HEK293 (cell line): ENCODE results near the gene CNGB1.

ENCODE experiments used
- CTCF ChIA-PET: fragments of 350-600 bp; formaldehyde crosslinking; extraction: SDS; loops from one replicate; lab custom pipeline; 2021; ENCODE audit warnings: antibody characterized with exemption; lab: Yijun Ruan, JAX
- POLR2A ChIA-PET: fragments of 300-600 bp; formaldehyde crosslinking; extraction: SDS; loops from one replicate; lab custom pipeline; 2020; ENCODE audit warnings: antibody characterized with exemption, inconsistent platforms; lab: Yijun Ruan, JAX
- H3K27ac ChIP-seq: fragments of 200-500 bp; sonication (Bioruptor generic); 2 replicates; pipeline ENCODE4 v1.5.1; 2014; ENCODE audit warnings: low read depth, low read length, control low read depth, inconsistent platforms; ENCODE audit errors: extremely low read depth
- H3K36me3 ChIP-seq, 2 experiments: fragments of 200-500 bp in 1 of 2; sonication (Bioruptor generic) in 1 of 2; 1 replicate in 1 of 2; 2 replicates in 1 of 2; pipeline ENCODE4 v1.5.1; 2014 to 2017; ENCODE audit warnings: inconsistent platforms in 2 of 2, low read length in 2 of 2; ENCODE audit not compliant: control insufficient read depth in 2 of 2, insufficient read depth in 1 of 2
- H3K4me1 ChIP-seq: fragments of 200-500 bp; sonication (Bioruptor generic); 2 replicates; pipeline ENCODE4 v1.5.1; 2014; ENCODE audit warnings: mild to moderate bottlenecking, low read length, inconsistent platforms; ENCODE audit not compliant: control insufficient read depth, insufficient read depth
- H3K4me3 ChIP-seq: 2 replicates; pipeline ENCODE4 v1.5.1; 2011; ENCODE audit warnings: low read depth, mild to moderate bottlenecking, control low read depth, low read length, moderate library complexity
- H3K9me3 ChIP-seq: fragments of 200-500 bp; sonication (Bioruptor generic); 2 replicates; pipeline ENCODE4 v1.5.1; 2014; ENCODE audit warnings: low read depth, low read length, inconsistent platforms; ENCODE audit not compliant: control insufficient read depth, insufficient read depth
- HOXD13 ChIP-seq: sonication (generic); formaldehyde crosslinking; IDR thresholded peaks from 2 replicates; pipeline ENCODE4 v1.8.0; 2022; ENCODE audit warnings: missing genetic modification reagents, borderline replicate concordance
- MZF1 ChIP-seq: fragments of 450-650 bp; formaldehyde crosslinking; IDR thresholded peaks from 2 replicates; pipeline ENCODE4 v1.5.1; 2017; ENCODE audit warnings: missing biosample characterization, missing genetic modification characterization, borderline replicate concordance
- RBAK ChIP-seq: fragments of 450-650 bp; formaldehyde crosslinking; IDR thresholded peaks from 2 replicates; pipeline ENCODE4 v1.5.1; 2016; ENCODE audit warnings: missing biosample characterization, missing genetic modification characterization
- SCRT1 ChIP-seq: fragments of 450-650 bp; formaldehyde crosslinking; IDR thresholded peaks from 2 replicates; pipeline ENCODE4 v1.5.1; 2016; ENCODE audit warnings: missing biosample characterization, missing genetic modification characterization, borderline replicate concordance
- SP3 ChIP-seq: fragments of 450-650 bp; formaldehyde crosslinking; IDR thresholded peaks from 2 replicates; pipeline ENCODE4 v1.5.1; 2016; ENCODE audit warnings: missing biosample characterization, missing genetic modification characterization
- SP7 ChIP-seq: fragments of 450-650 bp; formaldehyde crosslinking; IDR thresholded peaks from 2 replicates; pipeline ENCODE4 v1.5.1; 2016; ENCODE audit warnings: missing biosample characterization, missing genetic modification characterization
- WT1 ChIP-seq: fragments of 450-650 bp; formaldehyde crosslinking; IDR thresholded peaks from 2 replicates; pipeline ENCODE4 v1.5.1; 2016; ENCODE audit warnings: missing biosample characterization, missing genetic modification characterization
- YY2 ChIP-seq: fragments of 450-650 bp; formaldehyde crosslinking; IDR thresholded peaks from 2 replicates; pipeline ENCODE4 v1.5.1; 2016; ENCODE audit warnings: missing biosample characterization, missing genetic modification characterization
- ZNF211 ChIP-seq: fragments of 450-650 bp; formaldehyde crosslinking; IDR thresholded peaks from 2 replicates; pipeline ENCODE4 v1.5.1; 2016; ENCODE audit warnings: low read depth, missing biosample characterization, missing genetic modification characterization
- ZNF239 ChIP-seq: fragments of 450-650 bp; formaldehyde crosslinking; IDR thresholded peaks from 2 replicates; pipeline ENCODE4 v1.5.1; 2016; ENCODE audit warnings: missing biosample characterization, missing genetic modification characterization
- ZNF248 ChIP-seq: fragments of 450-650 bp; formaldehyde crosslinking; IDR thresholded peaks from 2 replicates; pipeline ENCODE4 v1.5.1; 2017; ENCODE audit warnings: missing biosample characterization, missing genetic modification characterization
- ZNF335 ChIP-seq: fragments of 450-650 bp; formaldehyde crosslinking; conservative IDR thresholded peaks from 2 replicates; pipeline ENCODE4 v1.5.1; 2016; ENCODE audit warnings: missing biosample characterization, missing genetic modification characterization
- ZNF404 ChIP-seq: fragments of 450-650 bp; formaldehyde crosslinking; IDR thresholded peaks from 2 replicates; pipeline ENCODE4 v1.5.1; 2017; ENCODE audit warnings: missing biosample characterization, missing genetic modification characterization
- ZNF544 ChIP-seq: fragments of 450-650 bp; formaldehyde crosslinking; IDR thresholded peaks from 2 replicates; pipeline ENCODE4 v1.5.0; 2017; ENCODE audit warnings: missing biosample characterization, missing genetic modification characterization
- ZNF548 ChIP-seq: fragments of 450-650 bp; formaldehyde crosslinking; IDR thresholded peaks from 2 replicates; pipeline ENCODE4 v1.5.1; 2016; ENCODE audit warnings: missing biosample characterization, missing genetic modification characterization
- ZNF561 ChIP-seq: fragments of 450-650 bp; IDR thresholded peaks from 2 replicates; pipeline ENCODE4 v1.5.1; 2018; ENCODE audit warnings: missing biosample characterization, missing genetic modification characterization, borderline replicate concordance
- ZNF677 ChIP-seq: fragments of 450-650 bp; IDR thresholded peaks from 2 replicates; pipeline ENCODE4 v1.5.0; 2018; ENCODE audit warnings: missing biosample characterization, mild to moderate bottlenecking, missing genetic modification characterization, moderate library complexity
- ZNF792 ChIP-seq: fragments of 450-650 bp; formaldehyde crosslinking; IDR thresholded peaks from 2 replicates; pipeline ENCODE4 v1.5.1; 2016; ENCODE audit warnings: missing biosample characterization, missing genetic modification characterization
- ZXDB ChIP-seq: fragments of 450-650 bp; formaldehyde crosslinking; IDR thresholded peaks from 2 replicates; pipeline ENCODE4 v1.5.1; 2016; ENCODE audit warnings: missing biosample characterization, missing genetic modification characterization
- TF ChIP-seq, protein P1 (sequence below): fragments of 450-650 bp; formaldehyde crosslinking; IDR thresholded peaks from 2 replicates; pipeline ENCODE4 v1.5.1; 2016; ENCODE audit warnings: missing biosample characterization, missing genetic modification characterization
- TF ChIP-seq, protein P2 (sequence below): fragments of 450-650 bp; formaldehyde crosslinking; conservative IDR thresholded peaks from 2 replicates; pipeline ENCODE4 v1.5.1; 2016; ENCODE audit warnings: low read depth, missing biosample characterization, missing genetic modification characterization
- TF ChIP-seq, protein P3 (sequence below): fragments of 450-650 bp; formaldehyde crosslinking; IDR thresholded peaks from 2 replicates; pipeline ENCODE4 v1.5.1; 2017; ENCODE audit warnings: missing biosample characterization, missing genetic modification characterization

CNGB1 gene

DNA sequence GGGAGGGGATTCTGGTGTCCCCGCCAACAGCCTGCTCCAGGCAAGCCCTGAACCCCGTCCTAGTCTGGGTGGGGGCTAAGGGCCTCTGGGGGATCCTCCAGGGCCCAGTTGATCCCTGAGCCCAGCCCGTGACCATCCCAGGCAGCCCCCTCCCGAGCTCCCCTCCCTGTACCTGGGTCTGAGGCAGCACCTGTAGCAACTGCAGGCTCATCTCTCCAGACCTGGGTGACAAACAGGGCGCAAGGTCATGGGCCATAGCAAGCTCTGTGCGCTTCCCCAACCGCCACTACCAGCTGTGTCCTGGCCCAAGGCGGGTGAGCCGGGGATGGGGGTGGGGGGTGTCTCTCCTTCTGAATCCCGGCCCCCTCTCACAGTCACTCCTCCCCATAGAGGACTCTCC, 10.6 kb downstream of the CNGB1 start:
- H3K36me3 ChIP-seq = no peaks in the 10 kb centered on the region
- H3K4me1 ChIP-seq = no peaks in the 10 kb centered on the region
- POLR2A ChIA-PET = no interaction called here
- CTCF ChIA-PET = no interaction called here
- H3K27ac ChIP-seq = no peak overlapping the region
- H3K4me3 ChIP-seq = no peak overlapping the region
- no peaks in the 10 kb centered on the region for H3K9me3 ChIP-seq
- TF ChIP-seq ZNF544 (tag by site-specific recombination) = no peak
- no peak for TF ChIP-seq ZXDB (tag by site-specific recombination)
- TF ChIP-seq, protein P1, sequence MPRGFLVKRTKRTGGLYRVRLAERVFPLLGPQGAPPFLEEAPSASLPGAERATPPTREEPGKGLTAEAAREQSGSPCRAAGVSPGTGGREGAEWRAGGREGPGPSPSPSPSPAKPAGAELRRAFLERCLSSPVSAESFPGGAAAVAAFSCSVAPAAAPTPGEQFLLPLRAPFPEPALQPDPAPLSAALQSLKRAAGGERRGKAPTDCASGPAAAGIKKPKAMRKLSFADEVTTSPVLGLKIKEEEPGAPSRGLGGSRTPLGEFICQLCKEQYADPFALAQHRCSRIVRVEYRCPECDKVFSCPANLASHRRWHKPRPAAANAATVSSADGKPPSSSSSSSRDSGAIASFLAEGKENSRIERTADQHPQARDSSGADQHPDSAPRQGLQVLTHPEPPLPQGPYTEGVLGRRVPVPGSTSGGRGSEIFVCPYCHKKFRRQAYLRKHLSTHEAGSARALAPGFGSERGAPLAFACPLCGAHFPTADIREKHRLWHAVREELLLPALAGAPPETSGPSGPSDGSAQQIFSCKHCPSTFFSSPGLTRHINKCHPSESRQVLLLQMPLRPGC (tag by site-specific recombination) = no peak
- TF ChIP-seq ZNF548 (tag by site-specific recombination) = no peak
- TF ChIP-seq ZNF211 = no peak
- no peak for TF ChIP-seq SP3
- no peak for TF ChIP-seq ZNF404 (tag by site-specific recombination)
- no peak for TF ChIP-seq ZNF248 (tag by site-specific recombination)
- TF ChIP-seq ZNF561 = no peak
- TF ChIP-seq, protein P2, sequence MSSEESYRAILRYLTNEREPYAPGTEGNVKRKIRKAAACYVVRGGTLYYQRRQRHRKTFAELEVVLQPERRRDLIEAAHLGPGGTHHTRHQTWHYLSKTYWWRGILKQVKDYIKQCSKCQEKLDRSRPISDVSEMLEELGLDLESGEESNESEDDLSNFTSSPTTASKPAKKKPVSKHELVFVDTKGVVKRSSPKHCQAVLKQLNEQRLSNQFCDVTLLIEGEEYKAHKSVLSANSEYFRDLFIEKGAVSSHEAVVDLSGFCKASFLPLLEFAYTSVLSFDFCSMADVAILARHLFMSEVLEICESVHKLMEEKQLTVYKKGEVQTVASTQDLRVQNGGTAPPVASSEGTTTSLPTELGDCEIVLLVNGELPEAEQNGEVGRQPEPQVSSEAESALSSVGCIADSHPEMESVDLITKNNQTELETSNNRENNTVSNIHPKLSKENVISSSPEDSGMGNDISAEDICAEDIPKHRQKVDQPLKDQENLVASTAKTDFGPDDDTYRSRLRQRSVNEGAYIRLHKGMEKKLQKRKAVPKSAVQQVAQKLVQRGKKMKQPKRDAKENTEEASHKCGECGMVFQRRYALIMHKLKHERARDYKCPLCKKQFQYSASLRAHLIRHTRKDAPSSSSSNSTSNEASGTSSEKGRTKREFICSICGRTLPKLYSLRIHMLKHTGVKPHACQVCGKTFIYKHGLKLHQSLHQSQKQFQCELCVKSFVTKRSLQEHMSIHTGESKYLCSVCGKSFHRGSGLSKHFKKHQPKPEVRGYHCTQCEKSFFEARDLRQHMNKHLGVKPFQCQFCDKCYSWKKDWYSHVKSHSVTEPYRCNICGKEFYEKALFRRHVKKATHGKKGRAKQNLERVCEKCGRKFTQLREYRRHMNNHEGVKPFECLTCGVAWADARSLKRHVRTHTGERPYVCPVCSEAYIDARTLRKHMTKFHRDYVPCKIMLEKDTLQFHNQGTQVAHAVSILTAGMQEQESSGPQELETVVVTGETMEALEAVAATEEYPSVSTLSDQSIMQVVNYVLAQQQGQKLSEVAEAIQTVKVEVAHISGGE (tag by site-specific recombination) = no peak

DNA sequence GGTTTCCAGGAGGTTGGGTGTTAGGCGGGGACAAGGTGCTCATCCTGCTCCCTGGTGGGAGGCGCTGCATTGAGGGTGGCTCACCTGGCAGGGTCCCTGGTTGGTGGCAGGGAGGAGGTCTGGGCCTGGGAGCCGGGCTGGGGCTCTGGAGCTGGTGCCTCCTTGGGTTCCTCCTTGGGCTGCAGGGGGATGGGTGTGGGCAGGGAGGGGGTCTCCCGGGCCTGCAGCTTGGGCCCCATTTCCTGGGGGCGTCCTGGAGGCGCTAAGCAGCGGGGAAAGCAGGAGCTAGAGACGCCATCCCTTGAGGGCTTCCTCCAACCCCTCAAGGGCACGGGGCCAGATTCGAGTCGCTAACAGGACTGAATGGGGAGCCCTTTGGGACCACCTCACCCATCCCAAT, 11.1 kb downstream of the CNGB1 start:
- H3K4me1 ChIP-seq = no peaks in the 10 kb centered on the region
- TF ChIP-seq SCRT1 (tag by site-specific recombination) (no peak), WT1 (tag by site-specific recombination) (no peak), ZNF677 (tag by site-specific recombination) (no peak), SP7 (tag by site-specific recombination) (no peak), HOXD13 (no peak), YY2 (tag by site-specific recombination) (no peak), RBAK (tag by site-specific recombination) (no peak), ZNF239 (tag by site-specific recombination) (no peak), MZF1 (no peak), ZNF335 (tag by site-specific recombination) (no peak), ZNF792 (tag by site-specific recombination) (no peak)
- TF ChIP-seq, protein P3, sequence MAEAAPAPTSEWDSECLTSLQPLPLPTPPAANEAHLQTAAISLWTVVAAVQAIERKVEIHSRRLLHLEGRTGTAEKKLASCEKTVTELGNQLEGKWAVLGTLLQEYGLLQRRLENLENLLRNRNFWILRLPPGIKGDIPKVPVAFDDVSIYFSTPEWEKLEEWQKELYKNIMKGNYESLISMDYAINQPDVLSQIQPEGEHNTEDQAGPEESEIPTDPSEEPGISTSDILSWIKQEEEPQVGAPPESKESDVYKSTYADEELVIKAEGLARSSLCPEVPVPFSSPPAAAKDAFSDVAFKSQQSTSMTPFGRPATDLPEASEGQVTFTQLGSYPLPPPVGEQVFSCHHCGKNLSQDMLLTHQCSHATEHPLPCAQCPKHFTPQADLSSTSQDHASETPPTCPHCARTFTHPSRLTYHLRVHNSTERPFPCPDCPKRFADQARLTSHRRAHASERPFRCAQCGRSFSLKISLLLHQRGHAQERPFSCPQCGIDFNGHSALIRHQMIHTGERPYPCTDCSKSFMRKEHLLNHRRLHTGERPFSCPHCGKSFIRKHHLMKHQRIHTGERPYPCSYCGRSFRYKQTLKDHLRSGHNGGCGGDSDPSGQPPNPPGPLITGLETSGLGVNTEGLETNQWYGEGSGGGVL (tag by site-specific recombination) = no peak
- H3K27ac ChIP-seq = no peak overlapping the region
- H3K36me3 ChIP-seq = no peaks in the 10 kb centered on the region
- no peaks in the 10 kb centered on the region for H3K9me3 ChIP-seq
- CTCF ChIA-PET = no interaction called here
- POLR2A ChIA-PET = no interaction called here
- H3K4me3 ChIP-seq = no peak overlapping the region
